Subcutaneous adipose tissue (tissue), 4 donors: Measurements from ENCODE around the gene SFSWAP. TPM values are rescaled to one million over a fixed set of nuclear protein-coding genes. Genes with fewer than 3 reads are reported as not detected.

ENCODE experiments used
- CTCF ChIP-seq: fragments of 450-650 bp; IDR thresholded peaks from one replicate; pipeline ENCODE4 v1.5.1; 2016; ENCODE audit warnings: low read depth, mild to moderate bottlenecking, control low read depth, antibody characterized with exemption, moderate library complexity
- total RNA-seq, 4 donors: library from RNA; depleted of rRNA; stranded (reverse); fragments of >200 nt; gene quantifications; one replicate each; pipeline ENCODE4 v1.1.0, GENCODE V29; 2016

Gene SFSWAP
- total RNA-seq, 4 donors from 2014 or later: 31.6 to 50.5 (median 42.0) TPM

- TF ChIP-seq CTCF: no peak
These were observed 22.2 kb downstream of the SFSWAP start for GRCh38 chr12:131732996-131733615.

- no peak for TF ChIP-seq CTCF
These were observed 23.0 kb downstream of the SFSWAP start for GRCh38 chr12:131733874-131734273.

GRCh38 chr12:131734336-131735152 is 23.7 kb downstream of the SFSWAP start:
- no peak for TF ChIP-seq CTCF

GRCh38 chr12:131735153-131735456 is 24.2 kb downstream of the SFSWAP start:
- no peak for TF ChIP-seq CTCF

- TF ChIP-seq CTCF: no peak
These were observed 24.9 kb downstream of the SFSWAP start for GRCh38 chr12:131735476-131736445.

- TF ChIP-seq CTCF: no peak
These were observed 25.7 kb downstream of the SFSWAP start for GRCh38 chr12:131736446-131737149.
